ENCODE measurements around the gene VWA2.

Gene VWA2

GRCh38 chr10:114337510-114338462 lies 98.7 kb downstream of the VWA2 start:
- no peaks in the 10 kb centered on the region for H3K27me3 Mint-ChIP-seq (ENCODE audit: low read depth)
- H3K9me3 Mint-ChIP-seq, result no peaks in the 10 kb centered on the region
- no peaks in the 10 kb centered on the region for H3K36me3 Mint-ChIP-seq (ENCODE audit: low read depth)
- peaks cover 10% of the 10 kb centered on the region for H3K4me1 Mint-ChIP-seq (ENCODE audit: low read depth)
- H3K4me3 Mint-ChIP-seq, result no peak overlapping the region
- no peak overlapping the region for H3K27ac Mint-ChIP-seq

- no peaks in the 10 kb centered on the region for H3K27me3 Mint-ChIP-seq (ENCODE audit: low read depth)
- H3K4me1 Mint-ChIP-seq (ENCODE audit: low read depth), result peaks cover 5% of the 10 kb centered on the region
- no peak overlapping the region for H3K4me3 Mint-ChIP-seq
- H3K36me3 Mint-ChIP-seq (ENCODE audit: low read depth), result no peaks in the 10 kb centered on the region
- H3K9me3 Mint-ChIP-seq, result no peaks in the 10 kb centered on the region
- no peak overlapping the region for H3K27ac Mint-ChIP-seq
Measured at GRCh38 chr10:114340816-114341215, 101.8 kb downstream of the VWA2 start.
